NCI-H1694 treated with DMSO at 0.1 percent for 48 hours (cell line): ENCODE measurements around the gene THAP9.
"Not testable (repeated sequence)": the region's sequence is repeated elsewhere in the genome, so short reads cannot be mapped to it uniquely, and the experiment has no call there.

Source experiments
- DNase-seq: peaks from one replicate; lab custom pipeline; 2025; lab: John Stamatoyannopoulos, UW

Gene THAP9, protein sequence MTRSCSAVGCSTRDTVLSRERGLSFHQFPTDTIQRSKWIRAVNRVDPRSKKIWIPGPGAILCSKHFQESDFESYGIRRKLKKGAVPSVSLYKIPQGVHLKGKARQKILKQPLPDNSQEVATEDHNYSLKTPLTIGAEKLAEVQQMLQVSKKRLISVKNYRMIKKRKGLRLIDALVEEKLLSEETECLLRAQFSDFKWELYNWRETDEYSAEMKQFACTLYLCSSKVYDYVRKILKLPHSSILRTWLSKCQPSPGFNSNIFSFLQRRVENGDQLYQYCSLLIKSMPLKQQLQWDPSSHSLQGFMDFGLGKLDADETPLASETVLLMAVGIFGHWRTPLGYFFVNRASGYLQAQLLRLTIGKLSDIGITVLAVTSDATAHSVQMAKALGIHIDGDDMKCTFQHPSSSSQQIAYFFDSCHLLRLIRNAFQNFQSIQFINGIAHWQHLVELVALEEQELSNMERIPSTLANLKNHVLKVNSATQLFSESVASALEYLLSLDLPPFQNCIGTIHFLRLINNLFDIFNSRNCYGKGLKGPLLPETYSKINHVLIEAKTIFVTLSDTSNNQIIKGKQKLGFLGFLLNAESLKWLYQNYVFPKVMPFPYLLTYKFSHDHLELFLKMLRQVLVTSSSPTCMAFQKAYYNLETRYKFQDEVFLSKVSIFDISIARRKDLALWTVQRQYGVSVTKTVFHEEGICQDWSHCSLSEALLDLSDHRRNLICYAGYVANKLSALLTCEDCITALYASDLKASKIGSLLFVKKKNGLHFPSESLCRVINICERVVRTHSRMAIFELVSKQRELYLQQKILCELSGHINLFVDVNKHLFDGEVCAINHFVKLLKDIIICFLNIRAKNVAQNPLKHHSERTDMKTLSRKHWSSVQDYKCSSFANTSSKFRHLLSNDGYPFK

DNA sequence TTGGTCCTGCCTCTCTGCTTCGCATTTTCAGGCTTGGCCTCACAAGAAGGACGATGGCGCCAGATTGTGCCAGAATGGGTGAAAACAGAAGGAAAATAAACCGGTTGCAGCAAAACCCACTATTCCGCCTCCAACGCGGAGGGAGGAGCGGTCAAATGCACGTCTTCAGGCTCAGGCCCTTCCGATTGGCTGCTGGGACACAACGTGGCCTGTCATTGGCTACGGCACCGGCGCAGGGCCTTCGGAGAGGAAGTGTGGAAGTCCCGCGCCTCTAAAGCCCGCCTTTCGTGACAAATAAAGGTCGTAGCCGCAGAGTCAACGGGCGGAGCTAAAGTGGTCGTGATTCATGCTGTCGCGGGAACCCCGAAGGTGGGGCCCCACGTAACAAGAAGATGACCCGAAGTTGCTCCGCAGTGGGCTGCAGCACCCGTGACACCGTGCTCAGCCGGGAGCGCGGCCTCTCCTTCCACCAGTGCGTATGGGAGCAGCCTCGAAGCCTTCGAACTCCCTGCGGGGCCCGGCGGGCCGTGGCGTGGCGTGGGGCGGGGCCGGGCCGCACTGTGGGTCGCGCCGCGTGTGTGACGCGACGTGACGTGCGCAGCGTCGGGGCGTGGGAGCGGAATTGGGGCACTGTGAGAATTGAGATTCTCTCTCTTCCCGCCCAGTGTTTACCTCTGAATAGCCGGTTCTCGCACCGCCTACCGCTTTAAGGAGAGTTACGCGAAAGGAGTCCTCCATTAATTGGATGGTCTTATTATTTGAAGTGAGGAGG lies at the start of gene THAP9:
Gene THAP9 (plus strand): TSS at position 325 of the 772 bp plus-strand sequence. CDS start 68 bp downstream, at position 393.
- peak; percentile 95 for DNase-seq

DNA sequence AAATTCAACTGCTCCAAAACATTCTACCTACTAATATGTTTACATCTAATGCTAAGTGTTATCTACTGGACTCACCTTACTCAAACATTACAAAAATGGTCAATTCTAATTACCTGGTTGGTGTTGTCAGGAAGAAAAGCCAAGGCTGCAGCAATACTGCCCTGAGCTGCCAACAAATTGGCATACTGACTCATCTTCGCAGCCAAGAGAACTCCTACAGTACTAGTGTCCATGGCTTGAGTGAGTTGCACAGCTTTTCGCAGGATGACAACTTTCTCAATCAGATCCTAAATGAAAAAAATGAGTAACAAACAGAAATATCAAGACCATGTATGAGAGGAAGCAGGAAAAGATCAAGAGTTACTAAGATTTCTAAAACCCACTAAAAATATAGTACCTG lies 49.2 kb upstream of the THAP9 start:
- no peak for DNase-seq

DNA sequence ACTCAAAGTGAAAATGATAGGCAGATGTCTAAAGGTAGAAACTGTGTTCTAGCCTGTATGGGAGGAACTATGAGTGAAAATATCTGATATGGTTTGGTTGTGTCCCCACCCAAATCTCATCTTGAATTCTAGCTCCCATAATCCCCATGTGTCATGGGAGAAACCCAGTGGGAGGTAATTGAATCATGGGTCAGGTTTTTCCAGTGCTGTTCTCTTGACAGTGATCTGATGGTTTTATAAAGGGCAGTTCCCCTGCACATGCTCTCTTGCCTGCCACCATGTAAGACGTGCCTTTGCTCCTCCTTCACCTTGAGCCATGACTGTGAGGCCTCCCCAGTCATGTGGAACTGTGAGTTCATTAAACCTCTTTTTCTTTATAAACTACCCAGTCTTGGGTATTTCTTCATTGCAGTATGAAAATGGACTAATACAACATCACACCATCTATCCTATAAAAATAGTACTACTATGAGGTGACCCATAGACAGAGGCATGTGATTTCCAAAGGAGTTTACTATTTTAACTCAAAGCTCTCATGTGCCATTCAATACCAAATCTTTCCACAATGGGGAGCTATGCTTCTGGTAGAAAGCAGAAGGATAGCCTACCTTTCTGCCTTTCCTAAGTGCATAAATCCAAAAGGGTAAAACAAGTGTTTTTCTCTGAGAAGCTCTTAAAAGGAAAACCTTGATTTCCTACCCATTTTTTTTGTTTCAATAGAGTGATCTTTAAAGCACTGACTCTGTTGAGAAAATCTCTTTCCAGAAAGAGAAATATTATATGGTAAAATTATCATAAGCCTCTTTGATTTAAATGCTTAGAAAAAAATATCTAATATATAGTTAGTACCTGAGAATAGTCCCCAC lies 48.4 kb upstream of the THAP9 start:
- DNase-seq: peak; percentile 2

DNA sequence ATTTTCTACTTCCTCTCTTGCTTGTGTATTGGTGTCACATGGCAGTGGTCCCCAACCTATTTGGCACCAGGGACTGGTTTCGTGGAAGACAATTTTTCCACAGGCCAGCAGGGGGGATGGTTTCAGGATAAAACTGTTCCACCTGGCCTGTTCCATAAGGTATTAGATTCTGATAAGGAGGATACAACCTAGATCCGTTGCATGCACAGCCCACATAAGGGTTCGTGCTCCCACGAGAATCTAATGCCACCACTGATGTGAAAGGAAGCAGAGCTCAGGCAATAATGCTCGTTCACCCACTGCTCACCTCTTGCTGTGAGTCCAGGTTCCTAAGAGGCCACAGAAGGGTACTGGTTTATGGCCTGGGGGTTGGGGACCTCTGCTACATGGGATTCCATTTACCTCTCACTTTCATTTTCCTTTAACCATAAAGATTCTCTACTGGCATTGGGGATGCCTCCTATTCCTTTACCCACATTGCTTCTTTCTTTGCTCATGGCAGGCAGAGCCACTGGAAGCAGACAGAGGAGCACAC lies 47.7 kb upstream of the THAP9 start:
- DNase-seq: no peak

DNA sequence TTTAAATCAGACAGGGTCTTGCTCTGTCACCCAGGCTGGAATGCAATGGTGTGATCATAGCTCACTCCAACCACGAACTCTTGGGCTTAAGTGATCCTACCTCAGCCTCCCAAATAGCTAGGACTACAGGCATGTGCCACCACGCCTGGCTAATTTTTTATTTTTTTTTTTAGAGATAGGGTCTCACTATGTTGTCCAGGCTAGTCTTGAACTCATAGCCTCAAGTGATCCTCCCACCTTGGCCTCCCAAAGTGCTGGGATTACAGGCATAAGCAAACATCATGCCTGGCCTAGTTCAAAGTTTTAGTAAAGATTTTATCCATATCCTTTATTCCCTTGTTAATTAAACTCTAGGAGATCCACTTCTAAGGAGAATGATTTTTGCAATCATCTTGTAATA lies 40.0 kb upstream of the THAP9 start:
- DNase-seq: not testable (repeated sequence)

GRCh38 chr4:82861529-82861928 lies 39.0 kb upstream of the THAP9 start:
- no peak for DNase-seq

DNA sequence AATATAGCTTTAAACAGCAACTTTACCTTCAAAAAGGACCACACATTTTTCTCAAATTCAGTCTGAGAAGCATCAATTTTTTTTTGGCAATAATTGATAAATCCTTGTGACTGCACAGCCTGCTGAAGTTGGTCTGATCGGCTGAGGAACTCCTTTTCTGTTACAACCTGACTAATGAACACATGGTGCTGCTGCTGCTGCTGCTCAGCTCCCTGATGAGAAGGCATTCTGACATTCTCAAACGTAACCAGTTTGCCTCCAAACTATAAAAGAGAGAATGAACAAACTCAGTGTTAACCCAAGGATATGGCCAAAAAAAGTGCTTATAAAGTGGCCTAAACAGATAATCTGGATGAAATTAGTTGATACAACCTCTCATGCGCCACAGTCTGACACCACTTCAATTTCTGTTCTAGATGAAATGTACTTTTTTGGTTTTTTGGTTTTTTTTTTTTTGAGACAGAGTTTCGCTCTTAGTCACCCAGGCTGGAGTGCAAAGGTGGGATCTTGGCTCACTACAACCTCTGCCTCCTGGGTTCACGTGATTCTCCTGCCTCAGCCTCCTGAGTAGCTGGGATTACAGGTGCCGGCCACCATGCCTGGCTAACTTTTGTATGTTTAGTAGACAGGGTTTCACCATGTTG lies 36.1 kb upstream of the THAP9 start:
- no peak for DNase-seq

- no peak for DNase-seq
These were observed 34.9 kb upstream of the THAP9 start for GRCh38 chr4:82865592-82865991.

GRCh38 chr4:82866033-82866432 lies 34.5 kb upstream of the THAP9 start:
- DNase-seq: not testable (repeated sequence)

DNA sequence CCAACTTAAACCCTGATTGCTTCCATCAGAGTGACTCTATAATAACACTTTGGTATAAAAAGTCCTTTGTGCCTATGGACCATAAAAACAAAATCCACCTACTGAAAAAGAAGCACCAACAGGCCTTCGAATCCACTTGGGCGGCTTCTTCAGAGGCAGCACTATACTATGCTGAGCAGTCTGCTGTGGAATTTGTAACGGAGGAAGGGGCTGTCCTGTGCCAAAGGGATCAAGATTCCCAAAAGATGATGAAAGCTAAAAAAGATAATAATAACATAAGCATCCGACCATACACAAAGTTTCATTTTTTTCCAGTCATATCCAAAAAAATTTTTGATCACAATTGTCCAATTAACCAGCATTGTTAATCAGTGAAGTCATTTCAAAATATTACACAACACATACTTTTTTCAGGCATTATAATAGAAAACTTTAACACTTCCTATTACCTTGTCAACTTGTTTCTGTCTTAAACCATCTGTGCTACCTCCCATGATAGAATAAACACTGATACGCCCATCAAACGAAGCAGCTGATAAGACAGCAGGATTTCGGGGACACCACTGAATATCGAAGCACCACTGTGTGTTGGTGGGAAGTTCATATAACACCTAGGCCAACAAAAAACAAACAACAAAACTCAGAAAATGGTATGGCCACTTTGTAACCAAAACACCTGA lies 33.7 kb upstream of the THAP9 start:
- no peak for DNase-seq

DNA sequence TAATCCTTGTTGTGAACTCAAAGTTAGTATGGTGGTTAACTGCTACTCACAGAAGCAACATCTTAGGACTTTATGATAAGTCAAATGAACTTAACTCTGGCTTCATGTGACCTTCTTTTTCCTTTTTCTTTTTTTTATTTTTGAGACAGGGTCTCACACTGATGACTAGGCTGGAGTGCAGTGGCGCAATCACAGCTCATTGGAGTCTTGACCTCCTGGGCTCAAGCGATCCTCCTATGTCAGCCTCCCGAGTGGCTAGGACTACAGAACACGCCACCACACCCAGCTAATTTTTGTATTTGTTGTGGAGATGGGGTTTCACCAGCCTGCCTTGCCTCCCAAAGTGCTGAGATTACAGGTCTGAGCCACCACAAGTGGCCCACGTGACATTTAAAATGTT lies 32.0 kb upstream of the THAP9 start:
- DNase-seq: no peak

- no peak for DNase-seq
These were observed 15.1 kb upstream of the THAP9 start for GRCh38 chr4:82885410-82885809.

DNA sequence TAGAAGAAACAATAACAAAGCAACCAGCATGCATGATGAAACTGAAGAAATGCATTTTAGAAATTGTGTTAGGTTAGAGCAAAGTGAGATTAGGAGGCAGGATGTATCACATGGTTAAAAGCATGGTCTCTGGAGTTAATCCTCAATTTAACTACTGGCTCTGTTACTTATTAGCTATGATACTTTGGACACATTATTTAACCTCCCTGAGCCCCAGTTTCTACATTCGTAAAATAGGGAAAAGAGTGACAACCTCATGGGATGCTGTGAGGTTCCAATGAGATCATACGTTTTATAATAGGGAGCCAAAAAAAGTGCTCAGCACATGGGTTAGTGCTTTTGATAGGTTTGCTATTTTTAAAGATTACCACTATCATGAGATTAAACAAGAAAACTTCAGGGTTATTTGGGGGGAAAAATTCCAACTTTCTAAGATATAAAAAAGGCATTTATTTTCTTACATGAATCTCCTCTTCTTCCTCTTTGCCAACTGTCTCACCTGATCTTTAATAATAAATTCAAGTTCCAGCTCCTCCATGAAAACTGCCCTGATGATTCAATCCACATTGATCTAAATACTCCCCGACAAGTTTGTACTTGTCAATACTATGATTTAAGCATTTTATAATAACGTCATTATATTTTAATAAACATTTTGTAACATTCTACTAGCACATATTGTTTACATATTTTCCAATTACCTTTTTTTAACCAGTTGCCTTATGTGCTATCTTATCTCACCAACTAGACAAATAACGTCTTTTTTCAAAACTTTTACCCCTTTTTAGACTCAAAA lies 14.2 kb upstream of the THAP9 start:
- DNase-seq: no peak

DNA sequence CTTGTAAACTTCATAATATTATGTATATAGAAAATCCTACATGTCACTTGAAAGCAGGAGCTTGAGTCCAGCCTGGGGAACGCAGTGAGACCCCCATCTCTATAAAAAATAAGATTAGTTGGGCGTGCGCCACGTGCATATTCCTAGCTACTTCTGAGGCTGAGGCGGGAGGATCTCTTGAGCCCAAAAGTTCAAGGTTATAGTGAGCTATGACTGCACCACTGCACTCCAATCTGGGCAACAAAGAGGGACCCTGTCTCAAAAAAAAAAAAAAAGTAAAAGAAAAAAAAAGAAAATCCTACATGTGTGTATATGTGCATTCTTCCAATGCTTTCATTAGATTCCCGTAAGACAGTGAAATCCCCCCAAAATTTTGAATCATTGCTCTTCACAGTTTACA lies 11.2 kb upstream of the THAP9 start:
- DNase-seq: no peak

DNA sequence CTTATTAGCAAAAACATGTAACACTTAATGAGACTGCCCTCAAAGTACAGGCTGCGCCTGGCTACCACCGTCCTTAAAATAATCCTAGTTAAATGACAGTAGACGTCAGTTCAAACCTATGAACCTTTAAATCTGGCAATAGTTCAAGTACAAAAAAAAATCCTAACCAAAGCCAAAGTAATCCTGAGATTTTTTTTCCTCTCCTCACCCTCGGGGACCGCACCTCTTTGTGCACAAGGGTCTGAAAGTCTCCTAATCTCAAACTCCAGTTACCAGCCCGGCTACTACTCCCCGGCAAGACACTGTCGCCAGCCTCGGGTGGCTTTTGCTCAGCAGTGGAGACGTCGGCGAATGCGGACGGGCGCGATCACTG lies 10.0 kb upstream of the THAP9 start:
- peak; percentile 32 for DNase-seq

- DNase-seq: peak; percentile 84
These were observed 9.4 kb upstream of the THAP9 start, which contains the start of gene SEC31A for GRCh38 chr4:82890901-82891706. SEC31A (minus strand) TSS chr4:82891153; CDS start chr4:82881936, 9,217 bp downstream.

DNA sequence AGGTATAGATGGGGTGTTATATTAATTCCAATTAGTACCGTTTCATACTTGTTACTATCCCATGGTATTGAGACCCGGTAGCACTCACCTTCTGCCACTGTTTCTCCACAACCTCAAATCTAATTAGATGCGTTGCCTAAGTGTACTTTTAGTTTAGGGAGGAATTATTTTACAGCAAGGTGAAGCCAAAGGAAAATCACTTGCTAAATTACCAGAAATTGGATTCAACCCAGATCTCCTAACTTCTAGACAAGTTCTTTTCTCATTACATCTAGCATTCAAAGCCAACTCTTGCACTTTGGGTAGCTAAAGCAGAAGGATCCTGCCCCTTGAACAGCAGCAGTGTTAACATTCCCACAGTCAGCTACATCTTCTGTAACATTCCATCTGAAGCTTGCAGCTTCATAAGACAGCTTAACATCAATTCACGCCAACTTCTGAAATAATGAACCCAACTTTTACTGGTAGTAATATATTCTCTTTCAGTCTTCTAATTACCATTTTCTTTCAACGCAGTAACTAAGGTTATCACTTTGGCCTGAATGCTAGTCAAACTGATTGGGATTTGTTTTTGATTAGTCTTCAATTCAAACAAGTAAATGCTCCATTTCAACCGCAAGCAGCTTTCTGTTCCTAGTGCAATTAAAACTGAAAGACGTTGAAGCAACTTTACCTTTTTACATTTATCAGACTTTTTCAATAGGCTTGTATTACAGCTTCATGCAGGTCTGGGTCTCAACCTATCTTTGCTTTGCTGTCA lies 8.6 kb upstream of the THAP9 start:
- no peak for DNase-seq

GRCh38 chr4:82892467-82892802 lies 8.1 kb upstream of the THAP9 start:
- DNase-seq: no peak
